Upper lobe of right lung (tissue), 1 donor: ENCODE measurements around the gene KNL1. TPM values are rescaled to one million over a fixed set of nuclear protein-coding genes. Genes with fewer than 3 reads are reported as not detected.
A peak's percentile ranks its signal among the peaks of the same experiment; 100 is the strongest.
"Not testable (repeated sequence)": the region's sequence is repeated elsewhere in the genome, so short reads cannot be mapped to it uniquely, and the experiment has no call there.

Experiments
- ATAC-seq: fragments of 200-7000 bp; cut with Tn5 transposase; one replicate; pipeline ENCODE4 v1.9.1; 2020; ENCODE audit warnings: mild to moderate bottlenecking, moderate library complexity
- DNase-seq: peaks from one replicate; pipeline ENCODE4 v3.0.0-alpha.2; 2020
- H3K27ac ChIP-seq: fragments of 200-600 bp; one replicate; pipeline ENCODE4 v1.8.0; 2022
- H3K27me3 ChIP-seq: fragments of 200-600 bp; one replicate; pipeline ENCODE4 v1.8.0; 2022; ENCODE audit warnings: mild to moderate bottlenecking
- H3K36me3 ChIP-seq: fragments of 200-600 bp; one replicate; pipeline ENCODE4 v1.8.0; 2022
- H3K4me1 ChIP-seq: fragments of 200-600 bp; one replicate; pipeline ENCODE4 v1.8.0; 2022
- H3K4me3 ChIP-seq: fragments of 200-600 bp; one replicate; pipeline ENCODE4 v1.8.0; 2022; ENCODE audit warnings: mild to moderate bottlenecking
- H3K9me3 ChIP-seq: fragments of 200-600 bp; one replicate; pipeline ENCODE4 v1.8.0; 2022
- CTCF ChIP-seq: fragments of 200-600 bp; IDR thresholded peaks from one replicate; pipeline ENCODE4 v1.8.0; 2022; ENCODE audit warnings: antibody characterized with exemption
- intact Hi-C: fragments of 100-400 bp; cut with DNase I; formaldehyde crosslinking; loops from one replicate; pipeline ENCODE4 v1.11.0; 2022
- total RNA-seq: library from RNA; stranded (reverse); fragmentation: NEBNext Ultra II Directional; extraction: Animal tissue kit (Norgen Biotek cat#: 25700); gene quantifications from one replicate; pipeline ENCODE4 v1.2.1, GENCODE V29; 2021
- donor health status: DM: no; HTN: yes; CAD: no; lungs with severe emphysema.

Gene KNL1
- total RNA-seq, 1 donor from 2014 or later, result 0.61 TPM

GRCh38 chr15:40564591-40565332 is 29.3 kb upstream of the KNL1 start, which contains the start of gene CCDC32:
Gene CCDC32 (minus strand): TSS chr15:40565042. CDS start chr15:40563015, 2,027 bp downstream.
- Histone ChIP-seq H3K27me3 (no peaks in the 10 kb centered on the region), H3K27ac (peak within 1 kb of the TSS; percentile 93), H3K4me1 (peaks cover 14% of the 10 kb centered on the region), H3K9me3 (no peaks in the 10 kb centered on the region), H3K4me3 (peak within 1 kb of the TSS; percentile 76), H3K36me3 (peaks cover 3% of the 10 kb centered on the region)
- TF ChIP-seq CTCF, result no peak
- intact Hi-C loops, result no loop called here
- ATAC-seq (peak; percentile 99), DNase-seq (peak; percentile 98)

- peaks cover 21% of the 10 kb centered on the region for H3K4me1 ChIP-seq
- DNase-seq, result no peak
- no peak for ATAC-seq
- H3K36me3 ChIP-seq, result peaks cover 3% of the 10 kb centered on the region
- no peaks in the 10 kb centered on the region for H3K9me3 ChIP-seq
- H3K4me3 ChIP-seq, result peak overlapping the region; percentile 76
- intact Hi-C loops, result no loop called here
- peak overlapping the region; percentile 93 for H3K27ac ChIP-seq
- no peaks in the 10 kb centered on the region for H3K27me3 ChIP-seq
- TF ChIP-seq CTCF, result no peak
These were observed 28.5 kb upstream of the KNL1 start for GRCh38 chr15:40565333-40566238.

- Histone ChIP-seq H3K36me3 (peaks cover 6% of the 10 kb centered on the region), H3K27ac (no peak overlapping the region), H3K4me1 (peaks cover 23% of the 10 kb centered on the region), H3K9me3 (no peaks in the 10 kb centered on the region), H3K4me3 (no peak overlapping the region), H3K27me3 (no peaks in the 10 kb centered on the region)
- intact Hi-C loops, result no loop called here
- TF ChIP-seq CTCF, result no peak
- DNase-seq (no peak), ATAC-seq (no peak)
These were observed 26.9 kb upstream of the KNL1 start for GRCh38 chr15:40567111-40567510.

GRCh38 chr15:40569129-40569953 is 24.7 kb upstream of the KNL1 start, which contains the start of gene RPUSD2:
Gene RPUSD2 (plus strand): TSS chr15:40569299. CDS start chr15:40569338, 39 bp downstream.
- Histone ChIP-seq H3K27ac (peak within 1 kb of the TSS; percentile 79), H3K4me1 (peaks cover 18% of the 10 kb centered on the region), H3K4me3 (peak within 1 kb of the TSS; percentile 69), H3K36me3 (peaks cover 24% of the 10 kb centered on the region), H3K27me3 (no peaks in the 10 kb centered on the region), H3K9me3 (no peaks in the 10 kb centered on the region)
- intact Hi-C loops, result no loop called here
- DNase-seq (peak; percentile 97), ATAC-seq (peak; percentile 86)
- no peak for TF ChIP-seq CTCF

- DNase-seq, result no peak
These were observed 18.9 kb upstream of the KNL1 start for GRCh38 chr15:40575113-40575512.

GRCh38 chr15:40576914-40577313 is 17.1 kb upstream of the KNL1 start:
- H3K27ac ChIP-seq, H3K9me3 ChIP-seq, intact Hi-C loops: not testable (repeated sequence)

More at GRCh38 chr15:40575113-40575512, 18.9 kb upstream of the KNL1 start:
- Histone ChIP-seq H3K27ac (no peak overlapping the region), H3K4me1 (peaks cover 7% of the 10 kb centered on the region), H3K4me3 (no peak overlapping the region), H3K27me3 (no peaks in the 10 kb centered on the region), H3K36me3 (peaks cover 31% of the 10 kb centered on the region), H3K9me3 (no peaks in the 10 kb centered on the region)
- ATAC-seq, result no peak
- intact Hi-C loops, result no loop called here
- no peak for TF ChIP-seq CTCF

More at GRCh38 chr15:40576914-40577313, 17.1 kb upstream of the KNL1 start:
- H3K4me3 ChIP-seq, DNase-seq, H3K4me1 ChIP-seq, H3K27me3 ChIP-seq, ATAC-seq: not testable (repeated sequence)
- H3K36me3 ChIP-seq, result peaks cover 28% of the 10 kb centered on the region
